Endodermal cell (in vitro differentiated cells): ENCODE results near the gene IDH3G. TPM values are rescaled to one million over a fixed set of nuclear protein-coding genes. Genes with fewer than 3 reads are reported as not detected.

ENCODE experiments used
- DNase-seq: peaks from one replicate; pipeline ENCODE4 v3.0.0-alpha.2; 2017
- H3K27ac ChIP-seq: 2 replicates; pipeline ENCODE4 v1.5.1; 2013; ENCODE audit warnings: mild to moderate bottlenecking, low read depth, low read length, moderate library complexity
- H3K27me3 ChIP-seq: 2 replicates; pipeline ENCODE4 v1.6.1; 2013; ENCODE audit warnings: mild to moderate bottlenecking, low read length, moderate library complexity; ENCODE audit not compliant: insufficient read depth, control insufficient read depth, poor library complexity, severe bottlenecking
- H3K36me3 ChIP-seq: 2 replicates; pipeline ENCODE4 v1.7.0; 2013; ENCODE audit warnings: mild to moderate bottlenecking, low read length, moderate library complexity; ENCODE audit not compliant: control insufficient read depth, insufficient read depth
- H3K4me1 ChIP-seq: one replicate; pipeline ENCODE4 v1.7.0; 2013; ENCODE audit warnings: low read length; ENCODE audit not compliant: control insufficient read depth, insufficient read depth
- H3K4me3 ChIP-seq: 2 replicates; pipeline ENCODE4 v1.5.1; 2013; ENCODE audit warnings: mild to moderate bottlenecking, low read length, moderate library complexity
- H3K9ac ChIP-seq: 2 replicates; pipeline ENCODE4 v1.6.1; 2013; ENCODE audit warnings: mild to moderate bottlenecking, low read length, moderate library complexity; ENCODE audit not compliant: poor library complexity, severe bottlenecking; ENCODE audit errors: extremely low read depth
- H3K9me3 ChIP-seq: 2 replicates; pipeline ENCODE4 v1.6.1; 2013; ENCODE audit warnings: mild to moderate bottlenecking, low read length, moderate library complexity; ENCODE audit not compliant: control insufficient read depth
- H3K27ac Mint-ChIP-seq: 2 replicates; pipeline ENCODE4 v1.8.0; 2020; ENCODE audit warnings: mixed read lengths
- H3K27me3 Mint-ChIP-seq: 2 replicates; pipeline ENCODE4 v1.8.0; 2021; ENCODE audit warnings: mild to moderate bottlenecking, mixed read lengths; ENCODE audit not compliant: insufficient read depth
- H3K36me3 Mint-ChIP-seq: 2 replicates; pipeline ENCODE4 v1.8.0; 2020; ENCODE audit warnings: low read depth, mixed read lengths
- H3K4me1 Mint-ChIP-seq: 2 replicates; pipeline ENCODE4 v1.8.0; 2020; ENCODE audit warnings: mixed read lengths
- H3K4me3 Mint-ChIP-seq: 2 replicates; pipeline ENCODE4 v1.8.0; 2020; ENCODE audit warnings: mild to moderate bottlenecking, moderate library complexity, mixed read lengths
- H3K9me3 Mint-ChIP-seq: 2 replicates; pipeline ENCODE4 v1.8.0; 2020; ENCODE audit warnings: mild to moderate bottlenecking, mixed read lengths
- CTCF ChIP-seq: fragments of 200-600 bp; sonication (generic); conservative IDR thresholded peaks from 2 replicates; pipeline ENCODE4 v1.5.0; 2021; ENCODE audit warnings: antibody characterized with exemption, mild to moderate bottlenecking
- WGBS, 2 experiments: methylation state at CpG; one replicate each; pipeline versions ENCODE4 v1.1.5 to v1.1.7; 2013; ENCODE audit warnings: missing lambda C conversion rate in 2 of 2, mixed read lengths in 1 of 2; ENCODE audit not compliant: insufficient coverage in 1 of 2, insufficient read length in 1 of 2; 5-methylcytosine and 5-hydroxymethylcytosine counted together
- total RNA-seq, 2 donors: library from RNA; stranded (reverse); fragmentation: NEBNext Ultra II Directional in 1 of 2; extraction: Animal tissue kit (Norgen Biotek cat#: 25700) in 1 of 2; gene quantifications; 2 replicates in 1 of 2; 3 replicates in 1 of 2; pipeline ENCODE4 v1.2.1, GENCODE V29; 2021

Gene IDH3G
- total RNA-seq, 2 donors from 2014 or later: 39.5 to 45.0 TPM

- Mint-ChIP-seq H3K27me3 (no peaks in the 10 kb centered on the region), H3K4me1 (no peaks in the 10 kb centered on the region), H3K4me3 (no peak overlapping the region), H3K9me3 (peaks cover 33% of the 10 kb centered on the region), H3K36me3 (no peaks in the 10 kb centered on the region), H3K27ac (no peak overlapping the region)
- no peak for TF ChIP-seq CTCF
- no peak overlapping the region for H3K4me3 ChIP-seq
- no peak for DNase-seq
- H3K4me1 ChIP-seq: no peaks in the 10 kb centered on the region
- H3K9ac ChIP-seq: no peak overlapping the region
- 94 to 96% methylated on average over 5 to 48 of the region's 48 CpGs for WGBS, 2 experiments
- no peaks in the 10 kb centered on the region for H3K9me3 ChIP-seq
- no peaks in the 10 kb centered on the region for H3K27me3 ChIP-seq
- H3K36me3 ChIP-seq: no peaks in the 10 kb centered on the region
- no peak overlapping the region for H3K27ac ChIP-seq
These were observed 20.2 kb downstream of the IDH3G start for GRCh38 chrX:153773741-153774575.

DNA sequence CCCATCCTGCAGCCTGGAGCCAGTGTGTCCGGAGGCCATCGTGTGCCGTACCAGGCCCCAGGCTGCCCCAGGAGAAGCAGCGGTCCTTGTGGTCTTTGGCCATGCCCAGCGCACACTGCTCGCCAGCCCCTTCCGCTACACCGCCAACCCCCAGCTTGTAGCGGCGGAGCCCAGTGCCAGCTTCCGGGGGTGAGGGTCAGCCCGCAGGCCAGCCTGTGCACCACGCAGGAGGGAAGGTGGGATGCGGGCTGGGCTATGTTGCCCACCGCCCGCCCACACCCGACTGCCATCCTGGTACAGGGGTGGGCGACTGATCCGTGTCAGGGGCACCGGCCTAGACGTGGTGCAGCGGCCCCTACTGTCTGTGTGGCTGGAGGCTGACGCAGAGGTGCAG is 21.0 kb downstream of the IDH3G start:
- H3K27ac Mint-ChIP-seq: no peak overlapping the region
- peaks cover 35% of the 10 kb centered on the region for H3K9me3 Mint-ChIP-seq
- H3K4me3 Mint-ChIP-seq: no peak overlapping the region
- Histone ChIP-seq H3K36me3 (no peaks in the 10 kb centered on the region), H3K9ac (no peak overlapping the region), H3K9me3 (no peaks in the 10 kb centered on the region), H3K27me3 (no peaks in the 10 kb centered on the region), H3K4me3 (no peak overlapping the region), H3K4me1 (no peaks in the 10 kb centered on the region), H3K27ac (no peak overlapping the region)
- TF ChIP-seq CTCF: no peak
- no peaks in the 10 kb centered on the region for H3K27me3 Mint-ChIP-seq
- H3K36me3 Mint-ChIP-seq: no peaks in the 10 kb centered on the region
- 97% methylated on average over 23 of the region's 23 CpGs; no CpG with 5 or more reads in 1 of the 2 experiments for WGBS, 2 experiments
- DNase-seq: no peak
- no peaks in the 10 kb centered on the region for H3K4me1 Mint-ChIP-seq

DNA sequence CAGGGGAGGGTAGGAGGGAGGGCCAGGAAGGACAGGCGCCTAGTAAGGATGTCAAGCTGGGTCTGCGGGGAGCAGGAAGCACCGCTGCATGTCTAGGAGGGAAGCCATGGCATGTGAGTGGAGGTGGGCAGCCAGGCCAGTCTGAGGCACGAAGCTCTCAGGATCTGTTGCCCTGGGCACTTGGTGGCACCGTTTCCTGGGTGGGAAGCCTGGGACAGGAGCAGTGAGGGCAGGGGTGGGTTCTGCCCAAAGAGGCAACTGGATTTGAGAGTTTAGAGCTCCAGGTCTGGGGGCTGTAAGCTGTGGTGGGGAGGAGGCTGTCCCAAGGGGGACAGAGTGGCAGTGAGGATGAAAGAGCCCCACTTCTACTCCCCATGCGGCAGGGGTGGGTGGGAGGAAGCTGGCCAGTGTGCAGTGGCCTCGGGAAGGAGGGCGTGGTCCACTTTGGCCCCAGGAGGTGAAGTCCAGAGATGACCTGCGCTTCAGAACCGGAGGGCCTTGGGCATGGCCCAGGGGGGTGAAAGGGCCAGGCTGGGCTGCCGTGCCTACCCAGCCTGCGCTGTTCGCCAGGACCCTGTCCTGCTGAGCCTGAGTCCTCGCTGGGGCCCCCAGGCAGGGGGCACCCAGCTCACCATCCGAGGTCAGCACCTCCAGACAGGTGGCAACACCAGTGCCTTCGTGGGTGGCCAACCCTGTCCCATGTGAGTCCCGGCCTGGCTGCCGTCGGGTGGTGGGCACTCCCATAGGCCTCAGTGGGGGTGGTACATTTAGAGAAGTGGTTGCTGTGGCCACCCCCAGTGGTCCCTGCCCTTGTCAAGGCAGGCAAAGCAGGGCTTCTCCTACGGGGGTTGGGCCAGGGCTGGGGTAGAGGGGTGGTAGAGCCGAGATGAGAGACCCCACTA is 21.6 kb downstream of the IDH3G start:
- peaks cover 34% of the 10 kb centered on the region for H3K9me3 Mint-ChIP-seq
- H3K27me3 Mint-ChIP-seq: no peaks in the 10 kb centered on the region
- H3K27ac ChIP-seq: no peak overlapping the region
- H3K36me3 Mint-ChIP-seq: no peaks in the 10 kb centered on the region
- H3K9me3 ChIP-seq: no peaks in the 10 kb centered on the region
- H3K4me3 Mint-ChIP-seq: no peak overlapping the region
- H3K4me1 ChIP-seq: no peaks in the 10 kb centered on the region
- H3K4me1 Mint-ChIP-seq: no peaks in the 10 kb centered on the region
- no peak for DNase-seq
- no peaks in the 10 kb centered on the region for H3K27me3 ChIP-seq
- H3K36me3 ChIP-seq: no peaks in the 10 kb centered on the region
- H3K4me3 ChIP-seq: no peak overlapping the region
- no peak for TF ChIP-seq CTCF
- 88 to 100% methylated on average over 1 to 21 of the region's 21 CpGs for WGBS, 2 experiments
- no peak overlapping the region for H3K27ac Mint-ChIP-seq
- no peak overlapping the region for H3K9ac ChIP-seq
